ENCODE results near the gene AICDA. TPM values are rescaled to one million over a fixed set of nuclear protein-coding genes. Genes with fewer than 3 reads are reported as not detected.
"Not testable (repeated sequence)": the region's sequence is repeated elsewhere in the genome, so short reads cannot be mapped to it uniquely, and the experiment has no call there.

AICDA gene
- total RNA-seq = 0.40 TPM

GRCh38 chr12:8612629-8613028 lies at the start of gene AICDA:
Gene AICDA (minus strand): TSS chr12:8612859. CDS start chr12:8612767, 92 bp downstream.
- ATAC-seq (no peak), DNase-seq (ENCODE audit: low spot score) (no peak)
- intact Hi-C loops (cut with DNase I) = no loop called here

- no peak for ATAC-seq
- no peak for DNase-seq (ENCODE audit: low spot score)
- intact Hi-C loops (cut with DNase I) = no loop called here
Measured at GRCh38 chr12:8661751-8662150, 49.1 kb upstream of the AICDA start.

- DNase-seq (ENCODE audit: low spot score) (no peak), ATAC-seq (no peak)
- intact Hi-C loops (cut with DNase I) = no loop called here
Measured at GRCh38 chr12:8661016-8661415, 48.4 kb upstream of the AICDA start.

GRCh38 chr12:8658346-8658745 lies 45.7 kb upstream of the AICDA start:
- intact Hi-C loops (cut with DNase I) = loop anchor here (10.0 kb wide), 1 partner anchor 386 kb away; no protein-coding TSS in a partner anchor
- ATAC-seq (peak; percentile 50), DNase-seq (ENCODE audit: low spot score) (no peak)

GRCh38 chr12:8655421-8655820 lies 42.8 kb upstream of the AICDA start:
- intact Hi-C loops (cut with DNase I) = loop anchor here (10.0 kb wide), 1 partner anchor 389 kb away; no protein-coding TSS in a partner anchor
- DNase-seq (ENCODE audit: low spot score) (no peak), ATAC-seq (no peak)

- no peak for ATAC-seq
- DNase-seq (ENCODE audit: low spot score) = no peak
- intact Hi-C loops (cut with DNase I) = no loop called here
Measured at GRCh38 chr12:8648576-8649205, 36.0 kb upstream of the AICDA start.

- no peak for ATAC-seq
- DNase-seq (ENCODE audit: low spot score) = no peak
- intact Hi-C loops (cut with DNase I) = no loop called here
Measured at GRCh38 chr12:8647968-8648367, 35.3 kb upstream of the AICDA start.

- intact Hi-C loops (cut with DNase I) = no loop called here
- DNase-seq (ENCODE audit: low spot score) = no peak
Measured at GRCh38 chr12:8644345-8645248, 31.9 kb upstream of the AICDA start.

GRCh38 chr12:8642775-8643174 lies 30.1 kb upstream of the AICDA start:
- ATAC-seq = no peak
- no peak for DNase-seq (ENCODE audit: low spot score)
- intact Hi-C loops (cut with DNase I) = no loop called here

More at GRCh38 chr12:8644345-8645248, 31.9 kb upstream of the AICDA start:
- ATAC-seq = no peak

GRCh38 chr12:8639936-8640335 lies 27.3 kb upstream of the AICDA start:
- ATAC-seq (no peak), DNase-seq (ENCODE audit: low spot score) (no peak)
- intact Hi-C loops (cut with DNase I) = no loop called here

- DNase-seq (ENCODE audit: low spot score) (no peak), ATAC-seq (no peak)
- intact Hi-C loops (cut with DNase I) = no loop called here
Measured at GRCh38 chr12:8638951-8639350, 26.3 kb upstream of the AICDA start.

GRCh38 chr12:8637666-8638065 lies 25.0 kb upstream of the AICDA start:
- DNase-seq (ENCODE audit: low spot score) = no peak
- intact Hi-C loops (cut with DNase I) = no loop called here
- ATAC-seq = no peak

- intact Hi-C loops (cut with DNase I) = no loop called here
- DNase-seq (ENCODE audit: low spot score) (no peak), ATAC-seq (peak; percentile 17)
Measured at GRCh38 chr12:8637244-8637643, 24.6 kb upstream of the AICDA start.

- intact Hi-C loops (cut with DNase I) = no loop called here
- no peak for DNase-seq (ENCODE audit: low spot score)
- no peak for ATAC-seq
Measured at GRCh38 chr12:8636581-8636980, 23.9 kb upstream of the AICDA start.

- DNase-seq (ENCODE audit: low spot score); ATAC-seq; intact Hi-C loops (cut with DNase I): not testable (repeated sequence)
Measured at GRCh38 chr12:8636007-8636346, 23.3 kb upstream of the AICDA start.

GRCh38 chr12:8635342-8636006 lies 22.8 kb upstream of the AICDA start:
- ATAC-seq; intact Hi-C loops (cut with DNase I); DNase-seq (ENCODE audit: low spot score): not testable (repeated sequence)

- ATAC-seq (no peak), DNase-seq (ENCODE audit: low spot score) (no peak)
- intact Hi-C loops (cut with DNase I) = no loop called here
Measured at GRCh38 chr12:8630131-8630530, 17.5 kb upstream of the AICDA start.

GRCh38 chr12:8629486-8630033 lies 16.9 kb upstream of the AICDA start:
- ATAC-seq = no peak
- no peak for DNase-seq (ENCODE audit: low spot score)
- intact Hi-C loops (cut with DNase I) = no loop called here

GRCh38 chr12:8628731-8629130 lies 16.1 kb upstream of the AICDA start:
- ATAC-seq (no peak), DNase-seq (ENCODE audit: low spot score) (no peak)
- intact Hi-C loops (cut with DNase I) = no loop called here
